ENCODE data around the gene PHRF1.
"Not testable (repeated sequence)": the region's sequence is repeated elsewhere in the genome, so short reads cannot be mapped to it uniquely, and the experiment has no call there.

Gene PHRF1

GRCh38 chr11:559020-559620, 17.1 kb upstream of the PHRF1 start:
- DNase-seq = no peak

- no peak for DNase-seq
Observed at GRCh38 chr11:559712-560304, 16.5 kb upstream of the PHRF1 start.

GRCh38 chr11:560305-561147, 15.7 kb upstream of the PHRF1 start, which contains the start of the genes LMNTD2 and RASSF7:
Gene LMNTD2 (minus strand): TSS chr11:560738. CDS start chr11:560716, 22 bp downstream.
Gene RASSF7 (plus strand): TSS chr11:560970. CDS start chr11:561769, 799 bp downstream.
- peak; percentile 90 for DNase-seq

GRCh38 chr11:561148-562003, 14.9 kb upstream of the PHRF1 start:
- peak; percentile 49 for DNase-seq

GRCh38 chr11:562046-562645, 14.1 kb upstream of the PHRF1 start:
- DNase-seq = no peak

- DNase-seq = peak; percentile 26
Observed at GRCh38 chr11:563066-563811, 13.0 kb upstream of the PHRF1 start.

GRCh38 chr11:563812-564578, 12.3 kb upstream of the PHRF1 start:
- DNase-seq = peak; percentile 31

- DNase-seq = peak; percentile 29
Observed at GRCh38 chr11:565921-566509, 10.3 kb upstream of the PHRF1 start.

GRCh38 chr11:567011-567628, 9.2 kb upstream of the PHRF1 start:
- peak; percentile 30 for DNase-seq

GRCh38 chr11:567629-568292, 8.5 kb upstream of the PHRF1 start:
- peak; percentile 53 for DNase-seq

GRCh38 chr11:568306-569157, 7.7 kb upstream of the PHRF1 start:
- peak; percentile 97 for DNase-seq

GRCh38 chr11:569158-569885, 6.9 kb upstream of the PHRF1 start:
- DNase-seq = peak; percentile 48

- no peak for DNase-seq
Observed at GRCh38 chr11:571802-572185, 4.5 kb upstream of the PHRF1 start.

- DNase-seq = no peak
Observed at GRCh38 chr11:573146-573759, 3.0 kb upstream of the PHRF1 start.

GRCh38 chr11:574031-574570, 2.2 kb upstream of the PHRF1 start:
- not testable (repeated sequence) for DNase-seq

- DNase-seq = no peak
Observed at GRCh38 chr11:574632-575312, 1.5 kb upstream of the PHRF1 start.
